Activated CD4-positive, alpha-beta T cell treated with anti-CD3 and anti-CD28 coated beads for 36 hours (primary cell): ENCODE results near the gene B4GALNT1. TPM values are rescaled to one million over a fixed set of nuclear protein-coding genes. Genes with fewer than 3 reads are reported as not detected.
"Not testable (repeated sequence)": the region's sequence is repeated elsewhere in the genome, so short reads cannot be mapped to it uniquely, and the experiment has no call there.

Experiments used
- ATAC-seq: fragments of 200-7000 bp; cut with Tn5 transposase; one replicate; pipeline ENCODE4 v1.10.0; 2021; ENCODE audit warnings: mild to moderate bottlenecking, moderate library complexity
- CTCF ChIA-PET: fragments of 350-600 bp; sonication (Branson Sonifier 250); formaldehyde crosslinking; loops from one replicate; lab custom pipeline; 2021; ENCODE audit warnings: antibody characterized with exemption; lab: Charles Lee
- POLR2A ChIA-PET: fragments of 350-600 bp; sonication (Branson Sonifier 250); formaldehyde crosslinking; loops from one replicate; lab custom pipeline; 2021; ENCODE audit warnings: antibody characterized with exemption, inconsistent platforms; lab: Charles Lee
- DNase-seq: peaks from one replicate; pipeline ENCODE4 v3.0.0-alpha.2; 2020
- H3K27ac Mint-ChIP-seq: one replicate; pipeline ENCODE4 v1.8.0; 2021; ENCODE audit warnings: mixed read lengths
- H3K27me3 Mint-ChIP-seq: one replicate; pipeline ENCODE4 v1.8.0; 2021; ENCODE audit warnings: mixed read lengths
- H3K36me3 Mint-ChIP-seq: one replicate; pipeline ENCODE4 v1.8.0; 2021; ENCODE audit warnings: low read depth, mixed read lengths
- H3K4me1 Mint-ChIP-seq: one replicate; pipeline ENCODE4 v1.8.0; 2021; ENCODE audit warnings: mixed read lengths
- H3K4me3 Mint-ChIP-seq: one replicate; pipeline ENCODE4 v1.8.0; 2021; ENCODE audit warnings: mild to moderate bottlenecking, moderate library complexity, mixed read lengths
- H3K9me3 Mint-ChIP-seq: one replicate; pipeline ENCODE4 v1.8.0; 2021; ENCODE audit warnings: low read depth, mixed read lengths
- intact Hi-C, 2 experiments: fragments of 100-400 bp; cut with DNase I in 1 of 2; cut with micrococcal nuclease in 1 of 2; formaldehyde crosslinking; loops; one replicate each; pipeline versions ENCODE4 v1.14.2 to v1.15.1; 2022 to 2024; cut with DNase I, micrococcal nuclease
- total RNA-seq, 2 experiments: library from RNA; stranded (reverse); gene quantifications; one replicate each; pipeline ENCODE4 v1.2.3, GENCODE V29; 2021

Gene B4GALNT1
- total RNA-seq, 2 experiments from 2014 or later = 1.4 to 1.5 TPM

GRCh38 chr12:57591782-57592325, 41.1 kb downstream of the B4GALNT1 start:
- intact Hi-C loops = loop anchor here in 1 of 2 experiments (1.0 kb wide), 5 partner anchors 12 to 101 kb away; partner anchors contain the start of genes ARHGEF25, DCTN2, DTX3 and MBD6
- H3K27me3 Mint-ChIP-seq = no peaks in the 10 kb centered on the region
- peaks cover 21% of the 10 kb centered on the region for H3K4me1 Mint-ChIP-seq
- H3K36me3 Mint-ChIP-seq = no peaks in the 10 kb centered on the region
- peak overlapping the region; percentile 69 for H3K27ac Mint-ChIP-seq
- DNase-seq (no peak), ATAC-seq (no peak)
- POLR2A ChIA-PET = interaction anchor here (0.6 kb wide), 2 partner anchors 8 to 11 kb away, joined by 3 read pairs; no protein-coding TSS in a partner anchor
- CTCF ChIA-PET = interaction anchor here (0.5 to 3.7 kb wide), 7 partner anchors 9 to 543 kb away, joined by 3 to 28 read pairs (median 3); no protein-coding TSS in a partner anchor
- no peaks in the 10 kb centered on the region for H3K9me3 Mint-ChIP-seq
- peak overlapping the region; percentile 82 for H3K4me3 Mint-ChIP-seq

DNA sequence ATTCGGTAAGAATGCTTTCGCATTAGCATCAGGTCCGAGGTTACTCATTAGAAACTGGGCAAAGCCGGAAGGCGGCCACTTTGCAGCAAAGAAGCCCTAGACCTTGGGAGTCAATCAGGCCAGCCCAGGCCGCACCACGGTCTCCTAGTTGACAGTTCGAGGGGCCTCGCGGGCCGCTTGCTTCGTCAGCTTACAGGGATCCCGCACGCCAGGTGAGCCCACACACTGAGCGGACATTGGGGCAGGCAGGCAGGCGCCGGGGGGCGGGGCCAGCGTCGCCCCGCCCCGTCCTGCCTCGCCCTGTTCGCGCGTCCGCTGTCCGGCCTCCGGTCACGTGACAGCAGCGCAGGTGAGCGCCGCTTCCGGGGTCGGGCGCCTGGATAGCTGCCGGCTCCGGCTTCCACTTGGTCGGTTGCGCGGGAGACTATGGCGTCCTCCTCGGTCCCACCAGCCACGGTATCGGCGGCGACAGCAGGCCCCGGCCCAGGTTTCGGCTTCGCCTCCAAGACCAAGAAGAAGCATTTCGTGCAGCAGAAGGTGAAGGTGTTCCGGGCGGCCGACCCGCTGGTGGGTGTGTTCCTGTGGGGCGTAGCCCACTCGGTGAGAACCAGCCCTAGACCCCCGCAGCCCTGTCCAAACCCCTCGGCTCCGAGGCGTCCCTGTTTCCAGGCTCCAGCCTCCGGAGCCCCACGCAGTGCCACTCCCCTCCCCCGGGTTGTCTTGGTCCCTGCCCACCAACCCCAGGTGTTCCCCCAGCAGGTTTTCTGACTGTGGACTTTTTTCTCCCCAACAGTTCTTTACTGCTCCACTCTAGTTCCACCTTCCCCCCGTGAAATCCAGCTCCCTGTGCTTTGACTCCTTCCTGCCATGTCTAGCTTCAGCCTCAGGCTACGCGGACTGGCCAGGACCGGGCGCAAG, 41.9 kb downstream of the B4GALNT1 start, which contains the start of gene PIP4K2C:
TSS of gene PIP4K2C (plus strand) at position 329 of the 918 bp plus-strand sequence. CDS start at position 427, 98 bp downstream.
- DNase-seq (peak; percentile 87), ATAC-seq (peak; percentile 98)
- H3K9me3 Mint-ChIP-seq = no peaks in the 10 kb centered on the region
- peak within 1 kb of the TSS; percentile 82 for H3K4me3 Mint-ChIP-seq
- no peaks in the 10 kb centered on the region for H3K27me3 Mint-ChIP-seq
- CTCF ChIA-PET = interaction anchor here (0.5 to 3.7 kb wide), 10 partner anchors 8 to 542 kb away, joined by 3 to 28 read pairs (median 3); partner anchors contain the start of genes B4GALNT1 and SHMT2
- intact Hi-C loops = loop anchor here in 1 of 2 experiments (1.0 kb wide), 5 partner anchors 13 to 102 kb away; partner anchors contain the start of genes ARHGEF25, DCTN2, DTX3 and MBD6
- no peaks in the 10 kb centered on the region for H3K36me3 Mint-ChIP-seq
- POLR2A ChIA-PET = interaction anchor here (0.5 to 0.9 kb wide), 3 partner anchors 9 to 154 kb away, joined by 3 to 4 read pairs (median 3); partner anchors contain the start of gene TSPAN31
- H3K4me1 Mint-ChIP-seq = peaks cover 21% of the 10 kb centered on the region
- peak within 1 kb of the TSS; percentile 70 for H3K27ac Mint-ChIP-seq

- ATAC-seq (no peak), DNase-seq (no peak)
- ChIA-PET CTCF (interaction anchor here (1.0 to 1.8 kb wide), 4 partner anchors 24 to 361 kb away, joined by 3 to 4 read pairs (median 3); partner anchors contain the start of genes B4GALNT1 and SHMT2), POLR2A (interaction anchor here (0.9 kb wide), 1 partner anchor 24 kb away, joined by 4 read pairs; no protein-coding TSS in a partner anchor)
- Mint-ChIP-seq H3K9me3 (no peaks in the 10 kb centered on the region), H3K27ac (peak overlapping the region; percentile 70), H3K36me3 (no peaks in the 10 kb centered on the region), H3K27me3 (no peaks in the 10 kb centered on the region), H3K4me1 (peaks cover 21% of the 10 kb centered on the region), H3K4me3 (peak overlapping the region; percentile 82)
- intact Hi-C loops = no loop called here
Observed at GRCh38 chr12:57590479-57590863, 42.5 kb downstream of the B4GALNT1 start.

DNA sequence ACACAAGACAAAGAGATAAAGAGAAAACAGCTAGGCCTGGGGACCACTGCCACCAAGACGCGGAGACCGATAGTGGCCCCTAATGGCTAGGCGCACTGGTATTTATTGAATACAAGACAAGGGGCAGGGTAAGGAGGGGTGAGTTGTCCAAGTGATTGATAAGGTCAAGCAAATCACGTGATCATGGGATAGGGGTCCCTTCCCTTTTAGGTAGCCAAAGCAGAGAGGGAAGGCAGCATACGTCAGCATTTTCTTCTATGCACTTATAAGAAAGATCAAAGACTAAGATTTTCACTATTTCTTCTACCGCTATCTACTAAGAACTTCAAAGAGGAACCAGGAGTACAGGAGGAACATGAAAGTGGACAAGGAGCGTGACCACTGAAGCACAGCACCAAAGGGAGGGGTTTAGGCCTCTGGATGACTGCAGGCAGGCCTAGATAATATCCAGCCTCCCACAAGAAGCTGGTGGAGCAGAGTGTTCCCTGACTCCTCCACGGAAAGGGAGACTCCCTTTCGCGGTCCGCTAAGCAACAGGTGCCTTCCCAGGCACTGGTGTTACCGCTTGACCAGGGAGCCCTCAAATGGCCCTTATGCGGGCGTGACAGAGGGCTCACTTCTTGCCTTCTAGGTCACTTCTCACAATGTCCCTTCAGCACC, 43.9 kb downstream of the B4GALNT1 start:
- H3K27ac Mint-ChIP-seq, H3K36me3 Mint-ChIP-seq, DNase-seq, POLR2A ChIA-PET, H3K9me3 Mint-ChIP-seq, ATAC-seq, H3K27me3 Mint-ChIP-seq, H3K4me3 Mint-ChIP-seq, intact Hi-C loops: not testable (repeated sequence)
- CTCF ChIA-PET = interaction anchor here (1.0 to 1.2 kb wide), 2 partner anchors 32 to 38 kb away, joined by 4 to 5 read pairs; no protein-coding TSS in a partner anchor
- H3K4me1 Mint-ChIP-seq = peaks cover 21% of the 10 kb centered on the region

DNA sequence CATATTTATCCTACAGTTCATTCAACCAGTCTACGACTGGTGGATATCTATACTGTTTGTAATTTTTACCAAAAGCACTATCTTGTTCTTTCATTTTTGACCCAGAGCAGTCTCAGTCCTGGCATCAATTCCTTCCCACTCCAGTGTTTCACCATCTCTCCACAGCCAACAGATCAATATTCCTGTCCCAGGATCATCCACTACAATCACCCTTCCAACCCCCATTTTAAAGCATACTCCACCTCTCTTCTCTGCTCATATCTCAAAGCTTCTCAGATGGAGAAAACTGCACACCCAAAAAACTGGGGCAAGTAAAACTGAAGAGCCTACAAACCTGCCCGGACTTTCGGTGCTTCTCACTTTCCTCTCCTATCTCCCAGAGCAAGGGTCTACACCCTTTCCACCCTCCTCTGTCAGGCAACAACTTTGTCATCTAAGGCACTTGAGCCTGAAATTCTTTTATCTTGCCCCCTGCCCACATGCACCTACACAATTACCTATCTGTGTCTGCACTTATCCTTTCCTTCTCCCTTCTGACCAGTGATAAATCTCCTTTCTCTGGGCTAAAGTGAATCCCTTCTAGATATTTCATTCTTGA, 46.1 kb downstream of the B4GALNT1 start:
- ATAC-seq = no peak
- intact Hi-C loops = no loop called here
- Mint-ChIP-seq H3K4me1 (peaks cover 11% of the 10 kb centered on the region), H3K36me3 (no peaks in the 10 kb centered on the region), H3K27me3 (peaks cover 5% of the 10 kb centered on the region), H3K4me3 (no peak overlapping the region), H3K27ac (no peak overlapping the region), H3K9me3 (no peaks in the 10 kb centered on the region)
- ChIA-PET POLR2A (no interaction called here), CTCF (interaction anchor here (0.5 to 2.2 kb wide), 3 partner anchors 12 to 45 kb away, joined by 3 to 8 read pairs (median 4); partner anchors contain the start of gene DCTN2)
- no peak for DNase-seq

DNA sequence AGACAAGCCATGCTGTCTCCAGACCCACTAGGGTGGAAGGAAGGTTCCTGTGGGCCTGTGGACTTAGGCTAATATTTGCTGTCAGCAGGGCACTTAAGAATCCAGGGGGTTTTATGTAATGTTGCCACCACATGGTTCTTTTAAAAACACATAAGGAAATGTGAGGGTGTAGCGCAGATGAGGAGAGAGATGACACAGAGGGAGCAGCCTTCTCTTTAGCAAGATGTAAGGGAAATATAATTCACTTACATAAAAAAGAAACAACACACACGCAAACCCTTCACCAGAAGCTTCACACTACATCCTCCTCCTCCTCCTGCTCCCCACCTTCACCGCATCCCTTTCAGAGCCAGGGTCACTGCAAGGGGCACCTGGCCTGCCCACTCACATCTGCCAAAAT, 46.9 kb downstream of the B4GALNT1 start:
- intact Hi-C loops = no loop called here
- ATAC-seq = no peak
- H3K27me3 Mint-ChIP-seq = peaks cover 5% of the 10 kb centered on the region

GRCh38 chr12:57585156-57585555, 47.8 kb downstream of the B4GALNT1 start:
- ChIA-PET POLR2A (interaction anchor here (0.5 to 0.6 kb wide), 2 partner anchors 23 to 289 kb away, joined by 4 to 5 read pairs; no protein-coding TSS in a partner anchor), CTCF (interaction anchor here (0.5 to 5.6 kb wide), 15 partner anchors 9 to 1939 kb away, joined by 3 to 76 read pairs (median 4); partner anchors contain the start of genes ARHGEF25 and DCTN2)
- no peak overlapping the region for H3K4me3 Mint-ChIP-seq
- intact Hi-C loops = no loop called here
- peaks cover 5% of the 10 kb centered on the region for H3K27me3 Mint-ChIP-seq
- H3K36me3 Mint-ChIP-seq = no peaks in the 10 kb centered on the region
- no peaks in the 10 kb centered on the region for H3K9me3 Mint-ChIP-seq
- H3K27ac Mint-ChIP-seq = no peak overlapping the region
- ATAC-seq (no peak), DNase-seq (no peak)
- no peaks in the 10 kb centered on the region for H3K4me1 Mint-ChIP-seq

More for the DNA sequence above, 46.9 kb downstream of the B4GALNT1 start:
- Mint-ChIP-seq H3K9me3 (no peaks in the 10 kb centered on the region), H3K27ac (no peak overlapping the region), H3K4me3 (no peak overlapping the region), H3K4me1 (peaks cover 6% of the 10 kb centered on the region), H3K36me3 (no peaks in the 10 kb centered on the region)
- CTCF ChIA-PET = interaction anchor here (2.2 to 5.6 kb wide), 3 partner anchors 13 to 39 kb away, joined by 8 to 76 read pairs (median 19); partner anchors contain the start of gene DCTN2
- POLR2A ChIA-PET = no interaction called here
- no peak for DNase-seq

- intact Hi-C loops = no loop called here
- H3K27me3 Mint-ChIP-seq = peaks cover 5% of the 10 kb centered on the region
- ChIA-PET CTCF (interaction anchor here (0.5 to 5.6 kb wide), 18 partner anchors 8 to 1939 kb away, joined by 3 to 76 read pairs (median 6); partner anchors contain the start of genes ARHGEF25, DCTN2 and OS9), POLR2A (no interaction called here)
- H3K36me3 Mint-ChIP-seq = no peaks in the 10 kb centered on the region
- no peak overlapping the region for H3K27ac Mint-ChIP-seq
- H3K9me3 Mint-ChIP-seq = no peaks in the 10 kb centered on the region
- H3K4me3 Mint-ChIP-seq = no peak overlapping the region
- ATAC-seq (no peak), DNase-seq (no peak)
- no peaks in the 10 kb centered on the region for H3K4me1 Mint-ChIP-seq
Observed at GRCh38 chr12:57584690-57585089, 48.3 kb downstream of the B4GALNT1 start.

DNA sequence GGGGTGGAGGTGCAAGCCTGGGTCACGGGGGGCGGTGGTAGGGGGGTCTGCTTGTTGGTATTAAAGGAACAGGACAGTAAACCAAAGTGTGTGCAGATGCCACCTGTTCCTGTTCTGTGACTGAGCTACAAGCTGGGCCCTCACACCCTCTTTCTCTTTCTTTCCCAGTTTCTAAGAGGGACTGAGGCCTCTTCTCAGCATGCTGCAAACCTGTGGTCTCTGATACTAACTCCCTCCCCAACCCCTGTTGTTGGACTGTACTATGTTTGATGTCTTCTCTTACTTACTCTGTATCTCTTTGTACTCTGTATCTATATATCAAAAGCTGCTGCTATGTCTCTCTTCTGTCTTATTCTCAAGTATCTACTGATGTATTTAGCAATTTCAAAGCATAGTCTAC, 49.0 kb downstream of the B4GALNT1 start:
- DNase-seq (no peak), ATAC-seq (no peak)
- H3K27me3 Mint-ChIP-seq = peaks cover 5% of the 10 kb centered on the region
- H3K4me1 Mint-ChIP-seq = no peaks in the 10 kb centered on the region
- ChIA-PET CTCF (interaction anchor here (0.5 to 5.6 kb wide), 26 partner anchors 9 to 300 kb away, joined by 3 to 76 read pairs (median 6); partner anchors contain the start of genes DCTN2 and OS9), POLR2A (no interaction called here)
- no peak overlapping the region for H3K27ac Mint-ChIP-seq
- H3K9me3 Mint-ChIP-seq = no peaks in the 10 kb centered on the region
- intact Hi-C loops = no loop called here
- H3K36me3 Mint-ChIP-seq = no peaks in the 10 kb centered on the region
- H3K4me3 Mint-ChIP-seq = no peak overlapping the region
